ENCODE data around the gene SAMD11.

GRCh38 chr1:897226-897625 is 26.5 kb upstream of the SAMD11 start:
- no peak for TF ChIP-seq CTCF (IDR thresholded peaks at IDR 0.05; ENCODE audit: insufficient read depth, low read depth, low read length)
- TF ChIP-seq EZH2 (IDR thresholded peaks at IDR 0.05; ENCODE audit: insufficient read depth, low read length): no peak

Measured in astrocyte (in vitro differentiated cells and primary cell).